GM12874 (cell line): ENCODE results near the gene MYO18B.

Source experiments
- CTCF ChIP-seq: IDR thresholded peaks from 2 replicates; pipeline ENCODE4 v1.5.1; 2011; ENCODE audit warnings: low read depth, mild to moderate bottlenecking, control low read depth, low read length, moderate library complexity; ENCODE audit not compliant: insufficient read depth

Gene MYO18B

GRCh38 chr22:26035523-26035922, 293.5 kb downstream of the MYO18B start:
- no peak for TF ChIP-seq CTCF

GRCh38 chr22:26038365-26038764, 296.4 kb downstream of the MYO18B start:
- TF ChIP-seq CTCF, result no peak

- TF ChIP-seq CTCF, result no peak
Observed at GRCh38 chr22:26041931-26042330, 299.9 kb downstream of the MYO18B start.

GRCh38 chr22:26043031-26043430, 301.0 kb downstream of the MYO18B start:
- TF ChIP-seq CTCF, result no peak

- no peak for TF ChIP-seq CTCF
Observed at GRCh38 chr22:26045051-26045450, 303.1 kb downstream of the MYO18B start.

GRCh38 chr22:26045860-26046259, 303.9 kb downstream of the MYO18B start:
- TF ChIP-seq CTCF, result no peak

- TF ChIP-seq CTCF, result no peak
Observed at GRCh38 chr22:26047516-26047915, 305.5 kb downstream of the MYO18B start.

GRCh38 chr22:26047920-26048319, 305.9 kb downstream of the MYO18B start:
- TF ChIP-seq CTCF, result no peak
